Pancreas (tissue), 10 donors: ENCODE results near the gene SLC44A1. TPM values are rescaled to one million over a fixed set of nuclear protein-coding genes. Genes with fewer than 3 reads are reported as not detected.

Source experiments
- ATAC-seq, 4 donors: fragments of 200-7000 bp; cut with Tn5 transposase; one replicate each; pipeline versions ENCODE4 v1.8.0 to v1.9.1; 2020; ENCODE audit warnings: mild to moderate bottlenecking in 4 of 4, moderate library complexity in 4 of 4
- DNase-seq, 6 donors: peaks; one replicate each; pipeline ENCODE4 v3.0.0-alpha.2; 2020
- FAIRE-seq: peaks from 2 replicates; lab custom pipeline; 2012; peaks lifted over from hg19 to GRCh38; lab: Jason Lieb, UNC
- H3K27ac ChIP-seq, 4 donors: fragments of 200-600 bp; sonication (generic); 1 replicate in 3 of 4; 2 replicates in 1 of 4; pipeline versions ENCODE4 v1.5.0 to v1.8.0; 2020
- H3K27me3 ChIP-seq, 4 donors: fragments of 200-600 bp; one replicate each; pipeline ENCODE4 v1.8.0; 2021
- H3K36me3 ChIP-seq, 3 donors: fragments of 200-600 bp; sonication (generic) in 1 of 3; one replicate each; pipeline versions ENCODE4 v1.5.0 to v1.8.0; 2020 to 2021
- H3K4me1 ChIP-seq, 3 donors: fragments of 200-600 bp; one replicate each; pipeline ENCODE4 v1.8.0; 2021
- H3K4me3 ChIP-seq, 4 donors: fragments of 200-600 bp; sonication (generic) in 2 of 4; one replicate each; pipeline versions ENCODE4 v1.5.0 to v1.8.0; 2020 to 2021
- H3K9me3 ChIP-seq, 4 donors: fragments of 200-600 bp; one replicate each; pipeline ENCODE4 v1.8.0; 2021
- CTCF ChIP-seq, 4 donors: fragments of 200-600 bp; sonication (generic) in 3 of 4; IDR thresholded peaks; one replicate each; pipeline versions ENCODE4 v1.5.0 to v1.8.0; 2021; ENCODE audit warnings: antibody characterized with exemption in 4 of 4
- WGBS, 2 donors: extraction: QIAGEN DNeasy Blood & Tissue Kit; methylation state at CpG; one replicate each; pipeline ENCODE4 v1.1.7; 2013; 5-methylcytosine and 5-hydroxymethylcytosine counted together
- intact Hi-C, 3 donors: fragments of 100-400 bp; cut with DNase I; formaldehyde crosslinking; loops; one replicate each; pipeline versions ENCODE4 v1.11.1 to v1.14.2; 2022
- polyA plus RNA-seq, 2 donors: library from polyadenylated mRNA; stranded (reverse); fragments of 200-250 nt; gene quantifications; one replicate each; pipeline ENCODE4 v1.2.3, GENCODE V29; 2013
- total RNA-seq, 6 donors: library from RNA; stranded (reverse); fragmentation: NEBNext Ultra II Directional in 4 of 6; extraction: Animal tissue kit (Norgen Biotek cat#: 25700) in 4 of 6; gene quantifications; one replicate each; pipeline versions ENCODE4 v1.2.1 to v1.2.4, GENCODE V29; 2021 to 2023
- donor health status: healthy with polysubstance abuse.
- donor health status: DM: no; HTN: no; CAD: no; lungs with moderate emphysema.
- donor health status: DM: no; HTN: no; CAD: no.
- donor health status: control.
- donor health status: control.
- donor health status: Bipolar disorder and iron deficiency.
- donor health status: DM: yes; HTN: yes; CAD: no.
- donor health status: DM: no; HTN: no; CAD: no.
- donor health status: DM: no; HTN: no; CAD: no.
- donor health status: DM: yes; HTN: yes; CAD: no.

Gene SLC44A1
- total and polyA plus RNA-seq, 8 donors, result 4.6 to 32.3 (median 19.3) TPM

- Histone ChIP-seq H3K9me3 (no peaks in the 10 kb centered on the region), H3K4me3 (no peak overlapping the region), H3K27me3 (no peaks in the 10 kb centered on the region), H3K27ac (no peak overlapping the region), H3K4me1 (peaks cover 0 to 7% (median 0%) of the 10 kb centered on the region in 3 donors), H3K36me3 (no peaks in the 10 kb centered on the region)
- DNase-seq, result no peak
- no peak for ATAC-seq
- no peak for FAIRE-seq
- intact Hi-C loops, result loop anchor here in 1 of 3 donors (10.0 kb wide), 1 partner anchor 173 kb away; no protein-coding TSS in a partner anchor
- 56 to 60% methylated on average over 4 of the region's 4 CpGs for WGBS, 2 donors
- TF ChIP-seq CTCF (IDR thresholded peaks at IDR 0.05), result no peak
Measured at GRCh38 chr9:105241356-105242043, 3.0 kb upstream of the SLC44A1 start.

GRCh38 chr9:105242062-105242461 is 2.4 kb upstream of the SLC44A1 start:
- 55 to 70% methylated on average over 2 of the region's 2 CpGs for WGBS, 2 donors

DNA sequence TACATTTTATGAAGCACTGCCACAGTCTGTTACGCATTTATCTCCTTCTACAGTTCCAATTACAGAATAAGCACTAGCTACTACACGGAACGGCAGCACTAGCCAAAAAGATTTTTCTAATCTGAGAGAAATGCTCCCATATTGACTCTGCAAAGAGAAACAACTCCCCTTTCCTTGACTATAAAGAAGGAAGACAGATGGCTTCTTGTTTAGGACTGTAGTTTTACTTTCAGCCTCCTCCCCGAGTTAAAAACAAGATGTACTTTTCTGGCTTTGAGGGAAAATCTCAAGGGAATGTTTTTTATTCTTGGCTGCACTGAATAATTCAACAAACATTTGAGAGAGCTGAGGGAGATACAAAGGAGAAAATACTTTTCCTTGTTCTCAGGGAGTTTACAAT is 1.9 kb upstream of the SLC44A1 start:
- Histone ChIP-seq H3K4me3 (no peak overlapping the region), H3K27ac (no peak overlapping the region), H3K9me3 (no peaks in the 10 kb centered on the region), H3K36me3 (no peaks in the 10 kb centered on the region), H3K4me1 (peaks cover 0 to 15% (median 0%) of the 10 kb centered on the region in 3 donors), H3K27me3 (no peaks in the 10 kb centered on the region)
- 22% methylated on average over 4 of the region's 4 CpGs for WGBS, 2 donors
- intact Hi-C loops, result loop anchor here in 1 of 3 donors (10.0 kb wide), 1 partner anchor 172 kb away; no protein-coding TSS in a partner anchor
- no peak for FAIRE-seq
- no peak for TF ChIP-seq CTCF (IDR thresholded peaks at IDR 0.05)
- no peak for DNase-seq
- no peak for ATAC-seq

More at GRCh38 chr9:105242062-105242461, 2.4 kb upstream of the SLC44A1 start:
- no peak for ATAC-seq
- Histone ChIP-seq H3K27ac (no peak overlapping the region), H3K36me3 (no peaks in the 10 kb centered on the region), H3K4me3 (no peak overlapping the region), H3K4me1 (peaks cover 0 to 13% (median 0%) of the 10 kb centered on the region in 3 donors), H3K27me3 (no peaks in the 10 kb centered on the region), H3K9me3 (no peaks in the 10 kb centered on the region)
- FAIRE-seq, result no peak
- intact Hi-C loops, result loop anchor here in 1 of 3 donors (10.0 kb wide), 1 partner anchor 173 kb away; no protein-coding TSS in a partner anchor
- no peak for DNase-seq
- TF ChIP-seq CTCF (IDR thresholded peaks at IDR 0.05), result no peak

- Histone ChIP-seq H3K4me1 (peaks cover 0 to 15% (median 0%) of the 10 kb centered on the region in 3 donors), H3K36me3 (no peaks in the 10 kb centered on the region), H3K4me3 (no peak overlapping the region), H3K27me3 (no peaks in the 10 kb centered on the region), H3K27ac (no peak overlapping the region), H3K9me3 (no peaks in the 10 kb centered on the region)
- ATAC-seq, result no peak
- FAIRE-seq, result no peak
- no peak for TF ChIP-seq CTCF (IDR thresholded peaks at IDR 0.05)
- intact Hi-C loops, result loop anchor here in 1 of 3 donors (10.0 kb wide), 1 partner anchor 172 kb away; no protein-coding TSS in a partner anchor
- DNase-seq, result no peak
- 49 to 66% methylated on average over 5 of the region's 5 CpGs for WGBS, 2 donors
Measured at GRCh38 chr9:105243015-105243686, 1.3 kb upstream of the SLC44A1 start.
